Central memory CD8-positive, alpha-beta T cell (primary cell): ENCODE results near the gene RAB37.

Source experiments
- ATAC-seq: fragments of 150-1000 bp; cut with Tn5 transposase; replicated peaks from 2 replicates; pipeline ENCODE4 v1.10.0; 2022; ENCODE audit warnings: mild to moderate bottlenecking, moderate FRiP score, moderate number of reproducible peaks; ENCODE audit not compliant: poor library complexity, severe bottlenecking; ENCODE audit errors: extremely low read depth
- DNase-seq, 2 donors: peaks; one replicate each; pipeline ENCODE4 v3.0.0; 2021; ENCODE audit warnings: low spot score in 2 of 2
- H3K27ac Mint-ChIP-seq: one replicate; pipeline ENCODE4 v1.8.0; 2022; ENCODE audit warnings: low read depth, mild to moderate bottlenecking, moderate library complexity, mixed read lengths
- H3K27me3 Mint-ChIP-seq: one replicate; pipeline ENCODE4 v1.8.0; 2022; ENCODE audit warnings: mixed read lengths
- H3K36me3 Mint-ChIP-seq: one replicate; pipeline ENCODE4 v1.8.0; 2022; ENCODE audit warnings: mild to moderate bottlenecking, moderate library complexity, mixed read lengths; ENCODE audit not compliant: insufficient read depth
- H3K4me1 Mint-ChIP-seq: one replicate; pipeline ENCODE4 v1.8.0; 2022; ENCODE audit warnings: mixed read lengths
- H3K4me3 Mint-ChIP-seq: one replicate; pipeline ENCODE4 v1.8.0; 2022; ENCODE audit warnings: mild to moderate bottlenecking, moderate library complexity, mixed read lengths
- H3K9me3 Mint-ChIP-seq: one replicate; pipeline ENCODE4 v1.8.0; 2022; ENCODE audit warnings: mixed read lengths

Gene RAB37

GRCh38 chr17:74711058-74711824, 25.8 kb upstream of the RAB37 start:
- no peak overlapping the region for H3K4me3 Mint-ChIP-seq
- H3K27me3 Mint-ChIP-seq = peaks cover 29% of the 10 kb centered on the region
- DNase-seq = no peak
- H3K36me3 Mint-ChIP-seq = no peaks in the 10 kb centered on the region
- no peaks in the 10 kb centered on the region for H3K9me3 Mint-ChIP-seq
- peaks cover 19% of the 10 kb centered on the region for H3K4me1 Mint-ChIP-seq
- peak overlapping the region; percentile 1 for H3K27ac Mint-ChIP-seq
- ATAC-seq = no peak

DNA sequence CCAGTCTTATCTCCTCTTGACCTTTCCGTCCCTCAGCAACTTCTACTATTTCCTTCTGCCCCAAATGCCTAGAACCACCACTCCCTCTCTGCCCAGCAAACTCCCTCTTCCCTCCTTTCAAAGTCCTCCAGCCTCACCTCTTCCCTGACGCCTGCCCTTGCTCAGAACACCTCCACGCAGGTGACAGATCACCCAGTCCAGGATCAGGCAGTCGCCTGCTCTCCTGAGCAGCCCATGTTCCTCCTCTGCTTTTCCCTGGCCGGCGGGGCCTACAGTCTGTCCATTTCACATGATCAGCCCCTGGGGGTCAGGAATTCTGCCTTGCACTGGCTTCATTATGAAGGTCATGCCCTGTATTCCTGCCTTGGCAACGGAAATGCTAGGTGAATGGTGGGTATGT, 24.8 kb upstream of the RAB37 start:
- ATAC-seq = no peak
- Mint-ChIP-seq H3K27ac (peak overlapping the region; percentile 16), H3K4me1 (peaks cover 19% of the 10 kb centered on the region), H3K9me3 (no peaks in the 10 kb centered on the region), H3K4me3 (peak overlapping the region; percentile 36), H3K27me3 (peaks cover 29% of the 10 kb centered on the region), H3K36me3 (no peaks in the 10 kb centered on the region)
- DNase-seq = no peak

DNA sequence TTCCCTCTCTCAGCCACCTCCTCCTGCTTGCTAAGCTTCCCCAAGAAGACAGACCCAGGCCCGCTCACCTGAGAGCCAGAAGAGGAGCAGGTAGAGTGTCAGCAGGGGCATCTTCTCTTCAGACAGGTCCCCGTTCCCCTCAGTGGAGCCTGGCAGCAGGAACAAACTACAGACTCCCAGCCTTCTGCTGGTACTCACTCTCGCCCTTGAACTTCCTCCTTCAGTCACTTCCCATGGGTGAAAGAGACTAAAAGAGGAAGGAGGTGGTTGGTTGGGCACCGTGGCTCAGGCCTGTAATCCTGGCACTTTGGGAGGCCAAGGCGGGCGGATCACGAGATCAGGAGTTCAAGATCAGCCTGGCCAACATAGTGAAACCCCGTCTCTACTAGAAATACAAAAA, 24.3 kb upstream of the RAB37 start, which contains the start of gene CD300LF:
CD300LF (minus strand) TSS at position 168 of the 400 bp plus-strand sequence; CDS start at position 111, 57 bp downstream.
- H3K4me3 Mint-ChIP-seq = peak within 1 kb of the TSS; percentile 36
- ATAC-seq (no peak), DNase-seq (no peak)
- H3K27me3 Mint-ChIP-seq = peaks cover 29% of the 10 kb centered on the region
- no peaks in the 10 kb centered on the region for H3K9me3 Mint-ChIP-seq
- H3K36me3 Mint-ChIP-seq = no peaks in the 10 kb centered on the region
- H3K27ac Mint-ChIP-seq = peak within 1 kb of the TSS; percentile 16
- peaks cover 19% of the 10 kb centered on the region for H3K4me1 Mint-ChIP-seq

- Mint-ChIP-seq H3K27ac (no peak overlapping the region), H3K4me3 (no peak overlapping the region), H3K27me3 (peaks cover 29% of the 10 kb centered on the region), H3K9me3 (no peaks in the 10 kb centered on the region), H3K4me1 (peaks cover 19% of the 10 kb centered on the region), H3K36me3 (no peaks in the 10 kb centered on the region)
- DNase-seq = no peak
- ATAC-seq = no peak
These were observed 23.8 kb upstream of the RAB37 start for GRCh38 chr17:74713171-74713755.

DNA sequence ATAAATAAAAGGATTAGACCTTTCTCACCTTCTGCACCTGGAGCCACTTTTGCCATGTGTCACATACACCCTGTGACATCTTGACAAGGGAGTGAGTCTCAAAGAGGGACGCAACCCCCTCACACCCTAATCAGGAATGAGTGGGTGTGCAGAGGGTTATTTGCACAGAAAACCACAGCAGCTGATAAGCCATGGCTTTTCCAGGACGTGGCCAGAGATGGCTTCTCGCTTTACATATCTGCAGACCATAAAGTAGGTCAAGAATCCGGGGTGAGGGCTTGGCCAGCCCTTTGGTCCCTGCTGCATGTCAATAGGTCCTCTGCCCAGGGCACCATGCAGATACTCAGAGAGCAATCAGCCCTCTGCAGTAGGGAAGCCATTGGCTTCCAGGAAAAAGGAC, 21.9 kb upstream of the RAB37 start:
- peaks cover 19% of the 10 kb centered on the region for H3K4me1 Mint-ChIP-seq
- H3K36me3 Mint-ChIP-seq = no peaks in the 10 kb centered on the region
- ATAC-seq = no peak
- no peak overlapping the region for H3K27ac Mint-ChIP-seq
- no peak overlapping the region for H3K4me3 Mint-ChIP-seq
- no peak for DNase-seq
- H3K27me3 Mint-ChIP-seq = peaks cover 29% of the 10 kb centered on the region
- no peaks in the 10 kb centered on the region for H3K9me3 Mint-ChIP-seq

DNA sequence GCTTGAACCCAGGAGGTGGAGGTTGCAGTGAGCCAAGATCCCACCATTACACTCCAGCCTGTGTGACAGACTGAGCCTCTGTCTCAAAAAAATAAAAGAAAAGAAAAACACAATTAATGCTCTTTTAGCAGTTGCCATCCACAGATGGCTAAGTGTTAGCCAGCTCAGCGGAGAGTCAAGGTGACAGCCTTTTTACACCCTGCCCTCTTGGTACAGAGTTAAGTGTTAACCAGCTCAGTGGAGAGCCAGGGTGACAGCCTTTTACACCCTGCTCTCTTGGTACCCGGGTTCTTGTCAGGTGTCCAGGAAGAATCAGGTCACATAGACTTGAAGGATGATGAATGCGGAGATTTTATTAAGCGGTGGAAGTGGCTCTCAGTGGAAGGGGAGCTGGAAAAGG, 16.6 kb upstream of the RAB37 start:
- H3K9me3 Mint-ChIP-seq = no peaks in the 10 kb centered on the region
- H3K27ac Mint-ChIP-seq = no peak overlapping the region
- no peak for ATAC-seq
- no peaks in the 10 kb centered on the region for H3K4me1 Mint-ChIP-seq
- no peak overlapping the region for H3K4me3 Mint-ChIP-seq
- no peak for DNase-seq
- peaks cover 1% of the 10 kb centered on the region for H3K36me3 Mint-ChIP-seq
- H3K27me3 Mint-ChIP-seq = no peaks in the 10 kb centered on the region

DNA sequence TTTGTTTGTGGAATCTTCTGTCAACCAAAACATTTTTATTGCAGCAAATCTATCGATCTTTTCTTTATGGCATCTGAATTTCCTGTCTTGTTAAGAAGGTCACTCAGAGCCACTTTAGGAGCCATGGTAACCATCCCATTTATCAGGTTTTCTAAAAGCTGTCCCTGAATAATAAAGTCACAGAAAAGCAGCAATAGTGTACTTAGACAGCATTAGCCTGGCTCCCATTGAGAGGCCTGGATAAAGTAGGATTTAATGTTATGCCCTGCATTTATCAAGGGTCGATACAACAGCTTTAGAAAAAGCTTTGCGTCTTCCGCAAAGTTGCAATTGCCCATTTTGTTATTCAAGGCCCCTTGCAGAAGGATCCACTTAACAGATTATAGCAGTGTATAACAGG, 14.3 kb upstream of the RAB37 start:
- Mint-ChIP-seq H3K4me1 (no peaks in the 10 kb centered on the region), H3K27me3 (no peaks in the 10 kb centered on the region)
- no peak for ATAC-seq

GRCh38 chr17:74723891-74724290, 13.2 kb upstream of the RAB37 start:
- H3K9me3 Mint-ChIP-seq = no peaks in the 10 kb centered on the region
- no peak overlapping the region for H3K27ac Mint-ChIP-seq
- H3K27me3 Mint-ChIP-seq = no peaks in the 10 kb centered on the region
- no peak for DNase-seq
- H3K4me3 Mint-ChIP-seq = no peak overlapping the region
- peaks cover 1% of the 10 kb centered on the region for H3K36me3 Mint-ChIP-seq
- no peaks in the 10 kb centered on the region for H3K4me1 Mint-ChIP-seq
- ATAC-seq = no peak

More for the DNA sequence above, 14.3 kb upstream of the RAB37 start:
- Mint-ChIP-seq H3K27ac (no peak overlapping the region), H3K4me3 (no peak overlapping the region), H3K36me3 (peaks cover 1% of the 10 kb centered on the region), H3K9me3 (no peaks in the 10 kb centered on the region)
- no peak for DNase-seq

- peaks cover 1% of the 10 kb centered on the region for H3K36me3 Mint-ChIP-seq
- no peaks in the 10 kb centered on the region for H3K27me3 Mint-ChIP-seq
- no peak overlapping the region for H3K4me3 Mint-ChIP-seq
- ATAC-seq (no peak), DNase-seq (no peak)
- no peak overlapping the region for H3K27ac Mint-ChIP-seq
- no peaks in the 10 kb centered on the region for H3K4me1 Mint-ChIP-seq
- H3K9me3 Mint-ChIP-seq = no peaks in the 10 kb centered on the region
These were observed 11.9 kb upstream of the RAB37 start for GRCh38 chr17:74725111-74725510.

- Mint-ChIP-seq H3K27me3 (no peaks in the 10 kb centered on the region), H3K4me1 (no peaks in the 10 kb centered on the region), H3K36me3 (peaks cover 3% of the 10 kb centered on the region), H3K9me3 (no peaks in the 10 kb centered on the region), H3K4me3 (no peak overlapping the region), H3K27ac (no peak overlapping the region)
- ATAC-seq = no peak
- DNase-seq = no peak
These were observed 8.9 kb upstream of the RAB37 start for GRCh38 chr17:74728033-74728701.

DNA sequence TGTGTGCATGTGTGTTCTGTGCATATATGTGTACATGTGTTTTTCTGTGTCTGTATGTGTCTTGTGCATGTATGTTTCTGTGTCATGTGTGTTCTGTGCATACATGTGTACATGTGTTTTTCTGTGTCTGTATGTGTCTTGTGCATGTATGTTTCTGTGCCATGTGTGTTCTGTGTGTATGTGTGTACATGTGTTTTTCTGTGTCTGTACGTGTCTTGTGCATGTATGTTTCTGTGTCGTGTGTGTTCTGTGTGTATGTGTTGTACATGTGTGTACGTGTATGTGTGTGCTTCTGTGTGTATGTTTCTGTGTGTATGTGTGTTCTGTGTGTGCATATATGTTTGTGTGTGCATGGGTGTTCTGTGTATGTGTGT, 8.4 kb upstream of the RAB37 start:
- ATAC-seq = no peak
- H3K27me3 Mint-ChIP-seq = no peaks in the 10 kb centered on the region

GRCh38 chr17:74729368-74729767, 7.7 kb upstream of the RAB37 start:
- H3K27me3 Mint-ChIP-seq = no peaks in the 10 kb centered on the region
- ATAC-seq = no peak
- DNase-seq = no peak
- H3K27ac Mint-ChIP-seq = no peak overlapping the region
- H3K9me3 Mint-ChIP-seq = no peaks in the 10 kb centered on the region
- peaks cover 2% of the 10 kb centered on the region for H3K36me3 Mint-ChIP-seq
- H3K4me3 Mint-ChIP-seq = no peak overlapping the region
- H3K4me1 Mint-ChIP-seq = no peaks in the 10 kb centered on the region

More for the DNA sequence above, 8.4 kb upstream of the RAB37 start:
- H3K4me1 Mint-ChIP-seq = no peaks in the 10 kb centered on the region
- H3K27ac Mint-ChIP-seq = no peak overlapping the region
- no peaks in the 10 kb centered on the region for H3K9me3 Mint-ChIP-seq
- H3K4me3 Mint-ChIP-seq = no peak overlapping the region
- peaks cover 3% of the 10 kb centered on the region for H3K36me3 Mint-ChIP-seq
- no peak for DNase-seq

GRCh38 chr17:74729866-74730265, 7.2 kb upstream of the RAB37 start:
- Mint-ChIP-seq H3K4me1 (no peaks in the 10 kb centered on the region), H3K4me3 (no peak overlapping the region), H3K36me3 (peaks cover 4% of the 10 kb centered on the region), H3K27ac (no peak overlapping the region), H3K9me3 (no peaks in the 10 kb centered on the region), H3K27me3 (no peaks in the 10 kb centered on the region)
- ATAC-seq = no peak
- no peak for DNase-seq
